ENCODE measurements around the gene ATXN3L. TPM values are rescaled to one million over a fixed set of nuclear protein-coding genes. Genes with fewer than 3 reads are reported as not detected.

Gene ATXN3L
- total RNA-seq, 1 donor from 2014 or later: not detected

DNA sequence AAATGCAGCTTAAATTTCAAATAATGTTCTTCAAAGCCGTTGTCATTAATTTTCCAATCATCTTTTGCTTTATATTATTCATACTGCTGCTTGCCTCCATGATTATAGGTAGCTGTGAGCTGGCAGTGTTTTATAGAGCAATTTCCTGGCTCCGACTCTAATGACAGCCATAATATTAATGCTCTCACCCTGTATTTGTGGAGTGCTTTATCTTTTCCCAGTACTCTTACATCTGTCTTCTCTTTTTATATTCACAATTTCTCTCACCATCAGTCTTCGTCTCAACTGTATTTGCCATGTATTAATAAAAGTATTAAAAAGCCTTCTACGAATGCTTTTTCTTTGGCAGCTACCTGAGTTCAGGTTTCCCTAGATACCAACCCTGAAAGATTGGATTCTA lies 21.0 kb downstream of the ATXN3L start:
- Mint-ChIP-seq H3K9me3 (ENCODE audit: low read depth) (peaks cover 19% of the 10 kb centered on the region), H3K27ac (no peak overlapping the region), H3K4me1 (ENCODE audit: low read depth) (no peaks in the 10 kb centered on the region), H3K36me3 (ENCODE audit: insufficient read depth) (no peaks in the 10 kb centered on the region), H3K27me3 (no peaks in the 10 kb centered on the region), H3K4me3 (ENCODE audit: low read depth) (no peak overlapping the region)
- TF ChIP-seq, protein P1, sequence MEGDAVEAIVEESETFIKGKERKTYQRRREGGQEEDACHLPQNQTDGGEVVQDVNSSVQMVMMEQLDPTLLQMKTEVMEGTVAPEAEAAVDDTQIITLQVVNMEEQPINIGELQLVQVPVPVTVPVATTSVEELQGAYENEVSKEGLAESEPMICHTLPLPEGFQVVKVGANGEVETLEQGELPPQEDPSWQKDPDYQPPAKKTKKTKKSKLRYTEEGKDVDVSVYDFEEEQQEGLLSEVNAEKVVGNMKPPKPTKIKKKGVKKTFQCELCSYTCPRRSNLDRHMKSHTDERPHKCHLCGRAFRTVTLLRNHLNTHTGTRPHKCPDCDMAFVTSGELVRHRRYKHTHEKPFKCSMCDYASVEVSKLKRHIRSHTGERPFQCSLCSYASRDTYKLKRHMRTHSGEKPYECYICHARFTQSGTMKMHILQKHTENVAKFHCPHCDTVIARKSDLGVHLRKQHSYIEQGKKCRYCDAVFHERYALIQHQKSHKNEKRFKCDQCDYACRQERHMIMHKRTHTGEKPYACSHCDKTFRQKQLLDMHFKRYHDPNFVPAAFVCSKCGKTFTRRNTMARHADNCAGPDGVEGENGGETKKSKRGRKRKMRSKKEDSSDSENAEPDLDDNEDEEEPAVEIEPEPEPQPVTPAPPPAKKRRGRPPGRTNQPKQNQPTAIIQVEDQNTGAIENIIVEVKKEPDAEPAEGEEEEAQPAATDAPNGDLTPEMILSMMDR (IDR thresholded peaks at IDR 0.05; ENCODE audit: unreplicated experiment): no peak
- DNase-seq (ENCODE audit: low spot score, unreplicated experiment): no peak

DNA sequence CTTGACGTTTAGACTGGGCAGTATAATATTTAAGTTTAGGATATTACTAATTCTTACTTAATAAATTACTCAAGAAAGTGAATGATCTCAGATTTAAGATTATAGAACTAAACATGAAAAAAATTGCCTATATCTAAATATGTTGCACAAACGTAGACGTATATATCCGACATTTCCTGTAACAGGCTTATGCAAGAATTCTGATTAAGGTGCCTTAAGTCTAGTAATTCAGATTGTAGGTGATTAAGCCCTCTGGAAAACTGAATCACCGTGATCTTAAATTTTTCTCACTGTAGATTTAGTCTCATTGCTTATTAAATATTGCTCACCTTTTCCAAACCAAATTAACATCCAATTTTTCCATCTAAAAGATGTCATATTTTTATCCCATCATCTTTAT lies 24.0 kb downstream of the ATXN3L start:
- no peaks in the 10 kb centered on the region for H3K4me1 Mint-ChIP-seq (ENCODE audit: low read depth)
- peaks cover 11% of the 10 kb centered on the region for H3K9me3 Mint-ChIP-seq (ENCODE audit: low read depth)
- H3K36me3 Mint-ChIP-seq (ENCODE audit: insufficient read depth): no peaks in the 10 kb centered on the region
- no peaks in the 10 kb centered on the region for H3K27me3 Mint-ChIP-seq
- H3K27ac Mint-ChIP-seq: no peak overlapping the region
- no peak for DNase-seq (ENCODE audit: low spot score, unreplicated experiment)
- TF ChIP-seq, protein P1 (IDR thresholded peaks at IDR 0.05; ENCODE audit: unreplicated experiment): no peak
- no peak overlapping the region for H3K4me3 Mint-ChIP-seq (ENCODE audit: low read depth)

DNA sequence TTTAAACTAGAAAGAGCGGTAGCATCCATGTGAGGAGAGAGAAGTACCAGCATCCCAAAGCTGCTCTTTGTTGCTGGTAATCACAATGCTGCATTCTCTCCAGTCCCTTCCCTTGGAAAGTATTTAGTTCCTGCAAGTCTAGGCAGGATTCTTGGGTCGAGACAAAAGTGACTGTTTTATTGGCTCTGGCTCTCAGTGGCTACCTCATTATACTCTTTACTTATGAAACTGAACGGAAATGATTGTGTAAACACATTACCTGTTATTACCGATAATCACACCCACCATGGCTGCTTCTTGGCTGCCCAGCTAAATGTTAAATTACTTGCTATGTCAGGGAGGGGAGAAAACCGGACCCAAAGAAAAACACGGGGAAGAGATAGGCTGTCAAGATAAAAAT lies 26.2 kb downstream of the ATXN3L start:
- peaks cover 21% of the 10 kb centered on the region for H3K9me3 Mint-ChIP-seq (ENCODE audit: low read depth)
- H3K36me3 Mint-ChIP-seq (ENCODE audit: insufficient read depth): no peaks in the 10 kb centered on the region
- DNase-seq (ENCODE audit: low spot score, unreplicated experiment): no peak
- TF ChIP-seq, protein P1 (IDR thresholded peaks at IDR 0.05; ENCODE audit: unreplicated experiment): no peak
- H3K27me3 Mint-ChIP-seq: no peaks in the 10 kb centered on the region
- H3K4me1 Mint-ChIP-seq (ENCODE audit: low read depth): no peaks in the 10 kb centered on the region
- no peak overlapping the region for H3K4me3 Mint-ChIP-seq (ENCODE audit: low read depth)
- no peak overlapping the region for H3K27ac Mint-ChIP-seq

DNA sequence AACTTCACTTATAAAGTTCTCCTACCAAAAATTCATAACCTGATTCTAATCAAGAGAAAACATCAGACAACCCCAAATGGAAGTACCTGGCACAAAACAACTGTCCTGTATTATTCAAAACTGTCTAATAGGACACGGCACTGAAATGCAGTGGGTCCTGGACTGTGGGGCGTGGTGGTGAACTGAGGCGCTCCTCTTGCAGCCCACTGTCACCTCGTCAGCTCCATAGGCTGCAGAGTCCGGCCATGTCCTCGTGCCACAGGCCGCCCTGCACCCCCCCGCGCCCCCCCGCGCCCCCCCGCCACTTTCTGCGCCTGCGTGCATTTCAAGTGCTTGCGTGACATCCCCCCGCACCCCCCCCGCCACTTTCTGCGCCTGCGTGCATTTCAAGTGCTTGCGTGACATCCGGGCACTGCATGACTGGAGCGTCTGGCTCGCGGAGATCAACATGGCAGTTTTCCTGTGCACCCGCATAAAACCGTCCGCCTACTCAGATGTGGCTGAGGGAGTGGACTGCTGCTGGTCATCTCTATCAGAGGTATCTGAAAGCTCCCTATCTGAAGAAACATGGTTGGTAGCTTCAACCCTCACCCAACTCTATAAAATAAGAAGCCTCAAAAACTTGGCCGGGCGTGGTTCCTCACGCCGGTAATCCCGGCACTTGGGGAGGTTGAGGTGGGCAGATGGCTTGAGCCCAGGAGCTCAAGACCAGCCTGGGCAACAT lies 28.8 kb downstream of the ATXN3L start:
- DNase-seq (ENCODE audit: low spot score, unreplicated experiment): no peak
- Mint-ChIP-seq H3K4me3 (ENCODE audit: low read depth) (no peak overlapping the region), H3K4me1 (ENCODE audit: low read depth) (no peaks in the 10 kb centered on the region), H3K27me3 (no peaks in the 10 kb centered on the region), H3K9me3 (ENCODE audit: low read depth) (peaks cover 21% of the 10 kb centered on the region), H3K36me3 (ENCODE audit: insufficient read depth) (no peaks in the 10 kb centered on the region), H3K27ac (no peak overlapping the region)
- TF ChIP-seq, protein P1 (IDR thresholded peaks at IDR 0.05; ENCODE audit: unreplicated experiment): no peak

DNA sequence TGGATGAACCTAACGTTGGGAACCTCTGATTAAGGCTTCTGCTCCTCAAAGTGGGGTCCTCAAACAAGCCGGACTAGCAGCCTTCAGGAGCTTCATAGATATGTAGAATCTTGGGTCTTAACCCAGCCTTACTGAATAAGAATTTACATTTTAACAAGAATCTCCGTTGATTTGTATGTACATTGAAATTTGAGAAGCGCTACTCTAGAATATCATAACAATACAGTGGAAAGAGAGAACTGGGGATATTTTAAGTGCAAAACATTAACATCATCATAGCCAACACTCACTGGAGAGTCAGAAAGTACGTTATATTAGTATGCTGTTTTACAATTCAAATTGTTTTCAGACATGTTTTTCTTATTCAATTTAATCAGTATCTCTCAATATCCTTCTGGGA lies 31.2 kb downstream of the ATXN3L start:
- Mint-ChIP-seq H3K4me3 (ENCODE audit: low read depth) (no peak overlapping the region), H3K36me3 (ENCODE audit: insufficient read depth) (no peaks in the 10 kb centered on the region), H3K27me3 (no peaks in the 10 kb centered on the region), H3K27ac (no peak overlapping the region), H3K4me1 (ENCODE audit: low read depth) (no peaks in the 10 kb centered on the region), H3K9me3 (ENCODE audit: low read depth) (peaks cover 29% of the 10 kb centered on the region)
- DNase-seq (ENCODE audit: low spot score, unreplicated experiment): no peak
- TF ChIP-seq, protein P1 (IDR thresholded peaks at IDR 0.05; ENCODE audit: unreplicated experiment): no peak
